ENCODE measurements around the gene NLN. TPM values are rescaled to one million over a fixed set of nuclear protein-coding genes. Genes with fewer than 3 reads are reported as not detected.
"Not testable (repeated sequence)": the region's sequence is repeated elsewhere in the genome, so short reads cannot be mapped to it uniquely, and the experiment has no call there.

NLN gene
- total RNA-seq, 1 donor from 2014 or later, result 15.1 TPM

DNA sequence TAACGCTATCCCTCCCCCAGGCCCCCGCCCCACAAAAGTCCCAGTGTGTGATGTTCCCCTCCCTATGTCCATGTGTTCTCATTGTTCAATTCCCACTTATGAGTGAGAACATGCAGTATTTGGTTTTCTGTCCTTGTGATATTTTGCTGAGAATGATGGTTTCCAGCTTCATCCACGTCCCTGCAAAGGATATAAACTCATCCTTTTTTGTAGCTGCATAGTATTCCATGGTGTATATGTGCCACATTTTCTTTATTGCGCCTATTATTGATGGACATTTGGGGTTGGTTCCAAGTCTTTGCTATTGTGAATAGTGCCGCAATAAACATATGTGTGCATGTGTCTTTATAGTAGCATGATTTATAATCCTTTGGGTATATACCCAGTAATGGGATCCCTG lies 125.0 kb downstream of the NLN start:
- intact Hi-C loops (cut with DNase I); DNase-seq; ATAC-seq (ENCODE audit: poor library complexity): not testable (repeated sequence)

DNA sequence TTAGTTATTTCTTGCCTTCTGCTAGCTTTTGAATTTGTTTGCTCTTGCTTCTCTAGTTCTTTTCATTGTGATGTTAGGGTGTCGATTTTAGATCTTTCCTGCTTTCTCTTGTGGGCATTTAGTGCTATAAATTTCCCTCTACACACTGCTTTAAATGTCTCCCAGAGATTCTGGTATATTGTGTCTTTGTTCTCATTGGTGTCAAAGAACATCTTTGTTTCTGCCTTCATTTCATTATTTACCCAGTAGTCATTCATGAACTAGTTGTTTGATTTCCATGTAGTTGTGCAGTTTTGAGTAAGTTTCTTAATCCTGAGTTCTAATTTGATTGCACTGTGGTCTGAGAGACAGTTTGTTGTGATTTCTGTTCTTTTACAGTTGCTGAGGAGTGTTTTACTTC lies 127.9 kb downstream of the NLN start:
- ATAC-seq (ENCODE audit: poor library complexity); DNase-seq; intact Hi-C loops (cut with DNase I): not testable (repeated sequence)

DNA sequence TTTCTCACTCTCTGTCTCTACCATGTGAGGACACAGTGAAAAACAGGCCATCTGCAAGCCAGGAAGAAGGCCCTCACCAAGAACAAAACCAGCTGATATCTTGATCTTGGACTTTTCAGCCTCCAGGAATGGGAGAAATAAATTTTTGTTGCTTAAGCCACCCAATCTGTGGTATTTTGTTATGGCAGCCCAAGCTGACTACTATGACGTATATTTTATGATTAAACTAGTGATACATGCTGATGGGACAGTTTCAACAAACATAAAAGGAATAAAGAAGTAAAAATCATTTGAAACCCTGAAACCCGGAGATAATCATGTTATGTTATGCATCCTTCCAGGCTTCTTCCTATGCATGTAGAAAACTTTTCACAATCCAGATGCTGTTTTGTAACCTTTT lies 132.9 kb downstream of the NLN start:
- DNase-seq, result no peak
- intact Hi-C loops (cut with DNase I), result no loop called here
- no peak for ATAC-seq (ENCODE audit: poor library complexity)

DNA sequence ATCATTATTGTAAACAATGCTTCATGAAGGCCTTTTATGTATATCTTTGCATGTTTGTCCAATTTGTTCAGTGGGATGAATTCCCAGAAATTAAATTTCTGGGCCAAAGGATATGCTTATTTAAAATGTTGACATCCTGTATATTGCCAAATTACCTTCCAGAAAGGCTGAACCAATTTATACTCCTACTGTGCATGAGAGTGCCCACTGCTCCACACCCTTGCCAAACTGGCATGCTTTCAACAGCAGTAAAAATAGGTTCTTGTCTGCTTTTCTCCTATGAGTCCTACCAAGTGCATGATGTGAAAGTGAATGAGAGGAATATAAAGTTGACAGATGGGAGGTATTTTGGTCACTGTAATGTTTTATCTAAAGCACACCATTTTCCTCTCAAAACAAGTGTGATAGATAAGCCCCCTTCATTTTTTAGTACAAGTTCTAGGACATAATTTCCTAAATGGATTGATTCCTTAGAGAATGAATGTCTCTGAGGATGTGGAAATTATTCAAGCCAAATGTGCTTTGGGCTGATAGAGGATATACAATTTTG lies 133.8 kb downstream of the NLN start:
- intact Hi-C loops (cut with DNase I), result no loop called here
- ATAC-seq (ENCODE audit: poor library complexity) (no peak), DNase-seq (no peak)

DNA sequence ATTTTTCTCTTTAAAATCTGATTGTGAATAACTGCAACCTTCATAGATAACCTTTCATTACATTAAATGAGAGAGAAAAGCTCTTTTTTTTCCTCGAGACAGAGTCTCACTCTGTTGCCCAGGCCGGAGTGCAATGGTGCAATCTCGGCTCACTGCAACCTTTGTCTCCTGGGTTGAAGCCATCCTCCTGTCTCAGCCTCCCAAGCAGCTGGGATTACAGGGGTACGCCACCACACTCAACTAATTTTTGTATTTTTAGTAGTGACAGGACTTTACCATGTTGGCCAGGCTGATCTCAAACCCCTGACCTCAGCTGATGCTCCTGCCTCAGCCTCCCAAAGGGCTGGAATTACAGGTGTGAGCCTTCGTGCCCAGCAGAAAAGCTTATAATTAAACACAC lies 134.5 kb downstream of the NLN start:
- intact Hi-C loops (cut with DNase I), result no loop called here

DNA sequence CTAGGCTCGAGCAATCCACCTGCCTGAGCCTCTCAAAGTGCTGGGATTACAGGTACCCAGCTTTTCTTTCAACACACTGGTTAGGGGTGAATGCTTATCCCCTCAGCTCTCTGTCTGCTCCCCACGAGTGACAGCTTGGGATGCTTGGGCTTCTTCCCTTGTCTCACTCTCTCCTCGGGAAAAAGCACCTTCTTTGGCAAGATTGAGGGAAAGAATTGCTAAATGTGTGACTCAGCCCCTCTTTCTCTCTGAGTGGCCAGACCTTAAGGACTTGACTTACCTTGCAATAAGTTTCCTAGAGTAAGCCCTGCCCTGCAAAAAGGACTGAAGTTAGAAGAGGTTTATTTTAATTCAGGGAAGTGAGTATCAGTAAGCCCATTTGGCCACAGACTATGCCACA lies 136.3 kb downstream of the NLN start:
- intact Hi-C loops (cut with DNase I), result no loop called here
- ATAC-seq (ENCODE audit: poor library complexity) (no peak), DNase-seq (no peak)

More for the DNA sequence above, 134.5 kb downstream of the NLN start:
- no peak for ATAC-seq (ENCODE audit: poor library complexity)
- DNase-seq, result no peak

DNA sequence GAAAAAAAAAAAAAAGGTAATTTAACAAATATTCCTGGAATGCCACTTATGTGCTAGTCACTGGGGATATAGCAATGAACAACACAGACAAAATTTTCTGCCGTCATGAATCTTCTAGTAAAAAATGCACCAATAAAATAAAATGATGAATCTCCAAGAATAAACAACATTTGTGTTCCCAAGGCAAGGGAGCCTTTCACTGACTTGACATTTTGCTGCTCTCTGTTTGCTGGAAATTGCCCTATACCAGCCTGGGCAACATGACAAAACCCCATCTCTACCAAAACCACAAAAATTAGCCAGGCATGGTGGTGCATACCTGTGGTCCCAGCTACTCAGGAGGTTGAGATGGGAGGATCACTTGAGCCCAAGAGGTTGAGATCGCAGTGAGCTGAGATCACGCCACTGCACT lies 139.8 kb downstream of the NLN start:
- intact Hi-C loops (cut with DNase I), result no loop called here
- ATAC-seq (ENCODE audit: poor library complexity), result no peak
- no peak for DNase-seq

DNA sequence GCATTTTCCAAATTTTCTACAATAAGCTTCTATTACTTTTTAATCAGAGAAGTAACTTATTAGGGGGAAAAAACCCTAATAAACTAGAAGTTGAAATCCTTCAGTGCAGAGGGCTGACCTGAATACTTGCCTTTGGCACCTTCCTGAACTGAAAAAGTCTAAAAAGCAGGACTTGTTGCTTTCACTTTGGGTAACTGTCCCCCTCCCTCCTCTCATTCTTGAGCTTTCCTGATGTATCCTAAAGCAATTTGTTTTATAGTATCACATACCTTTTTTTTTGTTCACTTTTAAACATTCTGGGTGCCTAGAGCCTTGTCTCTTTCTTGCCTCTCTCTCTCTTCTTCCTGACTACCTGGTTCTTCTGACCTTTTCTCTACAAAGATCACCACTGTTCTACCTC lies 140.4 kb downstream of the NLN start:
- DNase-seq, result no peak
- no peak for ATAC-seq (ENCODE audit: poor library complexity)
- intact Hi-C loops (cut with DNase I), result no loop called here

DNA sequence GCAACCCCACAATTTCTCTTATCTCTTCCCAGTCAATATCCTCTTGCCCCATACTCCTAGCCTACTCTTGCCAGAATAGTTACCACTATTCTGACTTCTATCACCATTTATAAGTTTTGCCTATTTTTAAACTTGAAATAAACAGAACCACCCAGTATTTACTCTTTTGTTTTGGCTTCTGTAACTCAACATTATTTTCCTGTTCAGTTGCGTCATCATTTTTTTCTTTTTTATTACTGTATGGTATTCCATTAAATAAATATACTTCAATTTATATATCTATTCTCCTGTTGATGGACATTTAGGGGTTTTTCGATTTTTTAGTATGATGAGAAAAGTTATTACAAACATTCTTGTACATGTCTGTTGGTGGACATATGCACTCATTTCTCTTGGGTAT lies 141.7 kb downstream of the NLN start:
- intact Hi-C loops (cut with DNase I), result no loop called here
- ATAC-seq (ENCODE audit: poor library complexity) (no peak), DNase-seq (no peak)

DNA sequence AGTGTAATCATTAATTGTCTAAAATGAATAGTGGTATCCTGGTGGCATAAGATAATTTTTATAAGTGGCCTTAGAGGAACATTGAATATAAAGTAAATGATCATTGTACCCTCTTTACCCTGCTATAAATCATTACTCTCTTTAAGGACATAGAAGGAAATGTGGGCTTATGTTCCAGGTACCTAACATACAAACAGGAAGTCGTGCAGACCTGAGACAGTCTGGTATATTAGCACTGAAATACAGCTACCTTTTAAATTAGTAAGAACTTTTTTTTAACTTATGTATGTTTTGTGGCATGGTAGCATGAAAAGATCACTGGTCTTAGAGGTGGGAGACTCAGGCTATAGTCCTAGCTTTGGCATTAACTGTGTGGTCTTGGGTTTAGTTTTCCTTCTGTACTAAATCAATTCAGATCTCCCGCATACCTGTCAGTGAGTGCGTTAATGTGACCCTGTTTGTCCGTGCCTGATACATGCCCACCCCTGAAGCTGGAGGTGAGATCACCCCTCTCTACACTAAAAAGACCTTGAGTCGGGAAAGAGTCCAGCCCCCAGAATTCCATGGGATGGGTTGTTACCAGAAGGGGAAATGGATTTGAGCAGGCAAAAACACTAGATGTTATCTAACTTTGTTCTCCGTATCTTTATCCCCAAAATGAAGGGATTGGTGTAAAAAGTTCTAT lies 145.0 kb downstream of the NLN start:
- intact Hi-C loops (cut with DNase I), result no loop called here
- ATAC-seq (ENCODE audit: poor library complexity) (no peak), DNase-seq (no peak)

DNA sequence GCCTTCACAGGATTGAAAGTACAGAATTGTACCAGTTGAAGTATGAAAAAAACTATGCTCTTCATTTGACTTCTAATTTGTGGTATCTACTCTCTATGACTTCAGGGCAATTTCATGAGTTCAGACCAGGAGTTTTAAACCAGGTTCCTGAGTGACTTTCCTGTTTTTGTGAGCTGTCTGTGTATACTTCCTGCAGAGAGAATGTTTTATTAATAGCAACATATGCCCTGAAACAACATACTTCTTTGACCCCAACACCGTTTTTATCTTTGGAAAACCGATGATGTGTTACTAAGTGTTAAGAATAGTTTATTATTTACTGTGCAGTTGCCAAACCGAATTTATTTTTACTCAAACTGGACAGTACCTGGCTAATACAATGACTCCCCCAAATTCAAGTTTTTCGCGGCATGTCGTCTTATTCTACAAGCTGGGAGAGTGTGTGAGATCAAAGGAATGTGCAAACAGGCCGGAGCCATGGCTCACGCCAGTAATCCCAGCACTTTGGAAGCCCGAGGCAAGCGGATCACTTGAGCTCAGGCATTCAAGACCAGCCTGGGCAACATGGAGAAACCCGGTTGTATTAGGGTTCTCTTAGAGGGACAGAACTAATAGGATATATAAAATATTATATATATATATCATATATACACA lies 145.7 kb downstream of the NLN start:
- intact Hi-C loops (cut with DNase I), result no loop called here
- no peak for ATAC-seq (ENCODE audit: poor library complexity)
- DNase-seq, result no peak

DNA sequence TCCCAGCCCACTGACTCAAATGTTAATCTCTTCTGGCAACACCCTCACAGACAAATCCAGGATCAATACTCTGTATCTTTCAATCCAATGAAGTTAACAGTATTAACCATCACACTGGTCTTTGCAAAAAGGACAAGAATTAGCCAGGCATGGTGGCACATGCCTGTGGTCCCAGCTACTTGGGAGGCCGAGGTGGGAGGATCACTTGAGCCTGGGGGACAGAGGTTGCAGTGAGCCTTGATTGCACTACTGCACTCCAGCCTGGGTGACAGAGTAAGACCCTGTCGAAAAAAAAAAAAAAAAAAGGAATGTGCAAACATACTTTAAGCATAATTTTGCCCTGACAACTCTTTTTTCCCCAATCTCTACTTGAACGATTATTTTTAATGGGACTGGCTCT lies 146.5 kb downstream of the NLN start:
- ATAC-seq (ENCODE audit: poor library complexity) (no peak), DNase-seq (no peak)
- intact Hi-C loops (cut with DNase I), result no loop called here

DNA sequence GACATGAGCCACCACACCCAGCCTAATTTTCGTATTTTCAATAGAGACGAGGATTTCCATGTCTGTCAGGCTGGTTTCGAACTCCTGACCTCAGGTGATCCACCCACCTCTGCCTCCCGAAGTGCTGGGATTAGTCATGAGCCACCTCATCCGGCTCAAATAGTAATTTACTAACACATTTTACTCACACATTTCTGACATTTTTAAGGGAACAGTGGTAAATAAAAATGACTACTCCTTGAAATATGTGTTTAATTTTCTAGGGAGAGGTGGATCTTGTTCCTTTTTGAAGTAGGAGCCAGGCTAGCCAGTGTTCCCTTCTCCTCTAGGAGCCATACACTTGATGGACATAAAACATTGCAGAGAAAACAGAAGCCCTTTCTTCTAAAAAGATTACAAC lies 149.2 kb downstream of the NLN start:
- ATAC-seq (ENCODE audit: poor library complexity), result no peak
- intact Hi-C loops (cut with DNase I), result no loop called here

DNA sequence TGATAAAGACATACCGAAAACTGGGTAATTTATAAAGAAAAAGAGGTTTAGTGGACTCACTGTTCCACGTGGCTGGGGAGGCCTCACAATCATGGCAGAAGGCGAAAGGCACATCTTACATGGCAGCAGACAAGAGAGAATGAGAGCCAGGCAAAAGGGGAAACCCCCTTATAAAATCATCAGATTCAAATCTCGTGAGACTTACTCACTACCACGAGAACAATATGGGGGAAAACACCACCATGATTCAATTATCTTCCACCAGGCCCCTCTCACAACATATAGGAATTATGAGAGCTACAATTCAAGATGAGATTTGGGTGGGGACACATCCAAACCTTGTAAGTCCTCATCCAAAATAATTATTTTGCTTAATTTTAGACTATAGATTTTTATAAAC lies 149.8 kb downstream of the NLN start:
- DNase-seq; intact Hi-C loops (cut with DNase I); ATAC-seq (ENCODE audit: poor library complexity): not testable (repeated sequence)

More for the DNA sequence above, 149.2 kb downstream of the NLN start:
- DNase-seq, result no peak

DNA sequence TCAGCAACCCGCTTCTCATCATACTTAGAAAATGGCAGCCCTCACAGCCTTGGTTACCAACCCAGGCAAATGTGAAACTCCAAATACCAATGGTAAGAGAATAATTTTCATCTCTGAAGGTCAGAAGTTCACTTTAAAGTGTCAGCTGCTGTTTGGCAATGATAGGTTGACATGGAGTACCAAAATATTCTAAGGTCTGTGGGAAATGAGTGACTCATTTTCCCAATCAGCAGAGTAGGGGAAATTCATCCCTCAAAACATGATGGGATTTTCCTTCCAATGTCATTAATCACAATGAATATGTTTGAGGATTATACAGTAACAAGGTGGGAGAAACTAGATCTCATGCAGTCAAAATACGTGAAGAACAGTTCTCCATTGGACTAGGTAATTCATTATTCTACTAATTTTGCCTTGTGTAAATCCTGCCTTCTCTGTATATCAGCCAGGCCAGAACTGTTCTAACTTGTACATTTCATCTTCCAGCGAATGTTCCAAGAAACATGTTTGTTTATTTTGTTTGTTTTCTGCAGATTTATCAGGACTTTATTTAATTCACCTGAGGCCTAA lies 151.3 kb downstream of the NLN start:
- DNase-seq (no peak), ATAC-seq (ENCODE audit: poor library complexity) (no peak)
- intact Hi-C loops (cut with DNase I), result no loop called here

DNA sequence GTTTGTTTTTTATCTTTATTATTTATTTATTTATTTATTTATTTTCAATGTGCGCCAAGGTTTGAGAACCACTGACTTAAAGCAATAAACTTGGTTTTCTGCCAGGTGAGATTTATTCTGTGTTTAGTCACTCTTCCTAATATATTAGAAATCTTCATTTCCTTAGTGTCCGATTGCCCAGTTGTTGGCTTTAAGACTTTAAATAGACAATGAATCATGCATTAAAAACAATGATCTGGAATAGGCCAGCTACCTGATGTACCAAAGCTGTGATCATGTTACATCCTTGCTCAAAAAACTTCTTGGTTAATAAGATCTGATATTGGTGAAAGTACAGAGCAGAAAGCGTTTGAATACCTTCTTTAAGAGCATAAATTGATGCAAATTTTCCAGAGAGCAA lies 152.2 kb downstream of the NLN start:
- no peak for ATAC-seq (ENCODE audit: poor library complexity)
- DNase-seq, result no peak
- intact Hi-C loops (cut with DNase I), result no loop called here

DNA sequence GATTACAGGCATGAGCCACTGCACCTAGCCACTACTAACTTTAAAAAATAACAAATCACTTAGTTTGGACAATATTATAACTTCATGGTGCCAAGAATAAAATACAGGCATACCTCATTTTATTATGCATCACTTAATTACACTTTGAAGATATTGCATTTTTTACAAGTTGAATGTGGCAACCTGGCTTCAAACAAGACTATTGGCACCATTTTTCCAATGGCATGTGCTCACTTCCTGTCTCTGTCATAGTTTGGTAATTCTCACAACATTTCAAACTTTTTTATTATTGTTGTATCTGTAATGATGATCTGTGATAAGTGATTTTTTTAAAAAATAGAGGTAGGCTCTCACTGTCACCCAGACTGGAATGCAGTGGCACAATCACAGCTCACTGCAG lies 154.5 kb downstream of the NLN start:
- DNase-seq (no peak), ATAC-seq (ENCODE audit: poor library complexity) (no peak)
- intact Hi-C loops (cut with DNase I), result no loop called here

DNA sequence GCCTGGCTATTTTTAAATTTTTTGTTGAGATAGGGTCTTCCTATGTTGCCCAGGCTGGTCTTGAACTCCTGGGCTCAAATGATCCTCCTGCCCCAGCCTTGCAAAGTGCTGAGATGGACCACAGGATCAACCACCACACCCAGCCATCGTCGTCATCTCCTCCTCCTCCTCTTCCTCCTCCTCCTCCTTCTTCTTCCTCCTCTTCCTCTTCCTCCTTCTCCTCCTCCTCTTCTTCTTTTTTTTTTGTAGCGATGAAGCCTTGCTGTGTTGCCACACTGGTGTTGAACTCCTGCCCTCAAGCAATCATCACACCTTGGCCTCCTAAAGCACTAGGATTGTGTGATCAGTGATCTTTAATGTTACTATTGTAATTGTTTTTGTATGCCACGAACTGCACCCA lies 155.0 kb downstream of the NLN start:
- ATAC-seq (ENCODE audit: poor library complexity) (no peak), DNase-seq (no peak)
- intact Hi-C loops (cut with DNase I), result no loop called here
